Measurements from ENCODE around the gene CHI3L1.

The CHI3L1 gene

DNA sequence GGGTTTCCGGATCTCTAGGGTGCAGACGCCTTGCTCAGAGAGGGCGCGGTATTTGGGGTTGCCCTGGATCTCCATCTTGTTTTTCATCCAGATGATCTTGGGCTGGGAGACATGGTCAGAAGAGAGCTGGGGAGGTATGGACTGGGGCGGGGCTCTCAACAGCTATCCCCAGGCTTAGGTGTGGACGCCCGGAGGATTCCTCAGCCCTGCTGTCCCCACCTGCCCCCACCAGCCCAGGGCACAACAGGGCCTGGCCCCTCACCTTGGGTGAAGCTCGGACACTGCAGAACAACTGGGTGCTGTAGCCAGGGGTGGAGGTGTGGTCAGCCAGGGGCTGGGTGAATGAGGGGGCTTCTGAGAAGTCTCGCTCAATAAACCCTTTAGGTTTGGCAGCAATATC lies 17.5 kb downstream of the CHI3L1 start:
- DNase-seq (ENCODE audit: low spot score), result no peak

DNA sequence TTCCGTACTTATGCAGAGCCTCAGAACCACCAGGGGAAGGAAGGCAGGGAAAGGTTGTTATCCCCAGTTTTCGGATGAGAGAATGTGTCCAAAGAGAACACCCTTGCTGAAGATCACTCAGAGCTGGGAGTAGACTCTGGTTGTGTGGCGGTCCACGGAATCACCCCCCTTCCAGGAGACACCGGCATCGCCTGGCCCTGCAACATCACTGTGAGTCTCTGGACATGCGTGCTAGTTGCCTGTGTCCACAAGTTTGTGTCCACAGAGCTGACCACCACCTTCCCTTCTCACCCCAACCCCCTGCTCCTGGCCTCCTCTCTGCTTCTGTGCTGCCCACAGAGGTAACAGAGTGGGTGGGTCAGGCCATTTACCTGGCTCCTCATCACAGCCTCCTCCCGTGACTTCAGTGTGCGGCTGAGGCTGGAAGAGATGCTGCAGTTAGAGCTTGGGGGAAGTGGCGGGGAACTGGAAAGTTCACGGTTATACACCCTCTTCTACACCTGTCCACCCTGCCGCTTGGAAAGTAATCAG lies 18.2 kb downstream of the CHI3L1 start:
- no peak for DNase-seq (ENCODE audit: low spot score)

DNA sequence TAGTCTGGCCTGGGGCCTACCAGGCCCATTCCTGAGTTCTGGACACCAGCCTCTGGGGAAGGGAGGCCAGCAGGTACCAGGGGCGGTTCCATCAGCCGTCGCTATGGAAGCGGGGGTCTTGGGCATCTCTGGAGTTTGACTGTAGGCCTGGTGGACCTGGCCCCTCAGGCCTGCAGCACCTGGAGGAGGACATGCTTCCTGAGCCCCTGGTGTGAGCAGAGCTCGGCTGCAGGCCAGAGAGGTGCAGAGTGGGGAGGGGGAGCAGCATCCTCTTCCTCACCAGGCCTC lies 18.6 kb downstream of the CHI3L1 start:
- DNase-seq (ENCODE audit: low spot score), result no peak

DNA sequence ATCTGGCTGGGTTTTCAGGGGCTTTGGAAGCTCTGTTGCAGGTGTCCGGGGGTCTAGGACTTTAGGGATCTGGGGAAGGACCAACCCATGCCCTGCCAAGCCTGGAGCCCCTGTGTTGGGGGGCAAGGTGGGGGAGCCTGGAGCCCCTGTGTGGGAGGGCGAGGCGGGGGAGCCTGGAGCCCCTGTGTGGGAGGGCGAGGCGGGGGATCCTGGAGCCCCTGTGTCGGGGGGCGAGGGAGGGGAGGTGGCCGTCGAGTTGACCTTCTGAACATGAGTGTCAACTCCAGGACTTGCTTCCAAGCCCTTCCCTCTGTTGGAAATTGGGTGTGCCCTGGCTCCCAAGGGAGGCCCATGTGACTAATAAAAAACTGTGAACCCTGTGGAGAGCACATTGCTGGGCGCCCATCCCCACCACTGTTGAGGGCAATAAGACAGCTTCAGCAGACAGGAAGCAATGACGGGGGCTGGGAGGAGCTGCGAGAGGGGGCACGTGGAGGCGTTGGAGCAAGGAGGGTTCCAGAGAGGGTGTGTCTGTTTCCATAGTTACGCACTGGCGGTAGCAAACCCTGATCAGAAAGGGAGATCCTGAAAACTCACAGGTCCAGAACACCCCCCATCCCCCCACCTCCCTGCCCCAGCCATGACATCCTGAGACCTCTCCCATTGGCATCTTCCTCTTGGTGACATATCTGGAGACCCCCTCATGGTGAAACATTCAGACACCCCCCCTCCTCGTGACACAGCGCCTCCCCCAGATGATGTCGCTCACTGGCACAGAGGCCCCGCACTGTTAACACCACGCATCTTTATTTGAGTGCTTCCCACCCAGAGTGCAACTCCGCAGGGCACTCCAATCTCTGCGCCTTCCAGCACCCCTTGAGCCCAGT lies 19.2 kb downstream of the CHI3L1 start:
- DNase-seq (ENCODE audit: low spot score), result no peak

DNA sequence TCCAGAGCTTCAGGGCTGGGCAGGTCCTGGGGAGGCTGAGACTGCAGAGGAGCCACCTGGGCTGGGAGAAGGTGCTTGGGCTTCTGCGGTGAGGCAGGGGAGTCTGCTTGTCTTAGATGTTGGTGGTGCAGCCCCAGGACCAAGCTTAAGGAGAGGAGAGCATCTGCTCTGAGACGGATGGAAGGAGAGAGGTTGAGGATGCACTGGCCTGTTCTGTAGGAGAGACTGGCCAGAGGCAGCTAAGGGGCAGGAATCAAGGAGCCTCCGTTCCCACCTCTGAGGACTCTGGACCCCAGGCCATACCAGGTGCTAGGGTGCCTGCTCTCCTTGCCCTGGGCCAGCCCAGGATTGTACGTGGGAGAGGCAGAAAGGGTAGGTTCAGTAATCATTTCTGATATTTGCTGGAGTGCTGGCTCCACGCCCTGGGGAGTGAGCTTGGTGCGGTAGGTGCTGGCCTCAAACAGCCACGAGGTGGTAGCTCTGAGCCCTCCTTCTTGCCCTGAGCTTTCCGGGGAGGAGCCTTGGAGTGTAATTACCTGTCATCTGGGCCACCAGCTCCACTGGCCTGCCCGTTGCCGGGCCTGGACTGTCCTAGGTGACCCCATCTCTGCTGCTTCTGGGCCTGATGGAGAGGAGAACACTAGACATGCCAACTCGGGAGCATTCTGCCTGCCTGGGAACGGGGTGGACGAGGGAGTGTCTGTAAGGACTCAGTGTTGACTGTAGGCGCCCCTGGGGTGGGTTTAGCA lies 20.1 kb downstream of the CHI3L1 start:
- no peak for DNase-seq (ENCODE audit: low spot score)

DNA sequence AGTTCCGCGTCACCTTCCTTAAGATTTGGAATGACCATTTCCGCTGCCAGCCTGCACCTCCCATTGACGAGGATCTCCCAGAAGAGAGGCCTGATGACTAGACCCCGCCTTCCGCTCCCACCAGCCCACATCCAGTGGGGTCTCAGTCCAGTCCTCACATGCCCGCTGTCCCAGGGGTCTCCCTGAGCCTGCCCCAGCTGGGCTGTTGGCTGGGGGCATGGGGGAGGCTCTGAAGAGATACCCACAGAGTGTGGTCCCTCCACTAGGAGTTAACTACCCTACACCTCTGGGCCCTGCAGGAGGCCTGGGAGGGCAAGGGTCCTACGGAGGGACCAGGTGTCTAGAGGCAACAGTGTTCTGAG lies 20.7 kb downstream of the CHI3L1 start:
- no peak for DNase-seq (ENCODE audit: low spot score)

DNA sequence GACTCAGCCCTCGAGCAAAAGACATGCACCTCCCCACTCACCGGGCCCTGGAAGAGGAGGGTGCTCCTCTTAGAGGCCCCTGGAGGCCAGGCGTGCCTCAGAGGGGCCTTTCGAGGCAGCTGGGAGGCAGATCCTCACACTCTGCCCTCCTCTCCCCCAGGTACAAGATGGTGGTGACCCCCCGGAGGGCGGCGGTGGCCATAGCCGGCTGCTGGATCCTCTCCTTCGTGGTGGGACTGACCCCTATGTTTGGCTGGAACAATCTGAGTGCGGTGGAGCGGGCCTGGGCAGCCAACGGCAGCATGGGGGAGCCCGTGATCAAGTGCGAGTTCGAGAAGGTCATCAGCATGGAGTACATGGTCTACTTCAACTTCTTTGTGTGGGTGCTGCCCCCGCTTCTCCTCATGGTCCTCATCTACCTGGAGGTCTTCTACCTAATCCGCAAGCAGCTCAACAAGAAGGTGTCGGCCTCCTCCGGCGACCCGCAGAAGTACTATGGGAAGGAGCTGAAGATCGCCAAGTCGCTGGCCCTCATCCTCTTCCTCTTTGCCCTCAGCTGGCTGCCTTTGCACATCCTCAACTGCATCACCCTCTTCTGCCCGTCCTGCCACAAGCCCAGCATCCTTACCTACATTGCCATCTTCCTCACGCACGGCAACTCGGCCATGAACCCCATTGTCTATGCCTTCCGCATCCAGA lies 21.3 kb downstream of the CHI3L1 start:
- DNase-seq (ENCODE audit: low spot score), result no peak

DNA sequence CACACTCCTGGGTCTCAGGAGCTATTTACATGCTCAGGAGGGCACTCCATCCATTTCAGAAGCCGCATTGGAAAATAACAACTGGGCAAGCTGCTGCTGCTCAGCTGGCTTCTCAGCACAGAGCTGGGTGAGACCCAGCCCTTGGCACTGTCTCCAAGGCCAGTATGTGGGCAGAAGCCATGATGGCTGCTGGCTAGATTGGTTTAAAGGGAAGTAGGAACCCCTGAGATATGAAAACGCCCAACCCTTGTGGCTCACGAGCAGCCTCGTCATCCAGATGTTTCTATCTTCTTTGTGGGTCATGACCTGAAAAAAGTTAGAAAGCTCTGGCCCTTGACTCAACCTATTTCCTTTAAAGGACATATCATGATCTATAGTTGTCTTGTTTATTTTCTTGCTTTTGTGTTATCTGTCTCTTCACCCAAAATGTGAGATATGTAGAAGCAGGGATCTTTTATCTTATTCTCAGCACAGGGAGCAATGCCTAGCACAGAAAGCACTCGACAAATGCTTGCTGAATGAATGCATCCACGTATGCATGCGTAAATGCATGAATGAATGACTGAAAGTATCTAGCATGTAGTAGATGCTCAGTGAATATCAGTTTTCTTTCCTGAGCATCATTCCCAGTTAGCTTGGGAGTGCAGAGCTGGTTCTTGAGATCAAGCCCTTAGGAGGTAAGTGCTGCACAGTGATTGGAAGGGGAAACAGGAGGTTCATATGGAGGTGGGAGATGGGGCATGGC lies 22.4 kb downstream of the CHI3L1 start:
- peak; percentile 58 for DNase-seq (ENCODE audit: low spot score)

DNA sequence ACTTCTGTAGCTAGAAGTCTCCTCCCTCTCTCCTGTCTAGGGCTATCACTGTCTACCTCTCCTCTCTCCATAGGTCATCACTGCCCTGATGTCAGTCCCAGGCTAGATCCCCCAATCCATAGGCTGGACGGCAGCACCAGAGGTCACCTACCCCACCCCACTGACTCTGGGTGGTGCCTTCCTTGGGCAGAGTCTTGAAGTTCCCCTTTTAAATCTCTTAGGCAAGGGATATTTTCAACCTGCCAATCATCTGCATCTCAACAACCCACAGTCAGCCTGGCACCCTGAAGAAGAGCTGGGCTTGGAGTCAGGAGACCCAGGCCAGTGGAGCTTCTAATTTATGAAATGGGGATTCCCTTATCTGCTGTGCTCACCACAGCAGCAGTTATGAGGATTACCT lies 24.1 kb downstream of the CHI3L1 start:
- no peak for DNase-seq (ENCODE audit: low spot score)

DNA sequence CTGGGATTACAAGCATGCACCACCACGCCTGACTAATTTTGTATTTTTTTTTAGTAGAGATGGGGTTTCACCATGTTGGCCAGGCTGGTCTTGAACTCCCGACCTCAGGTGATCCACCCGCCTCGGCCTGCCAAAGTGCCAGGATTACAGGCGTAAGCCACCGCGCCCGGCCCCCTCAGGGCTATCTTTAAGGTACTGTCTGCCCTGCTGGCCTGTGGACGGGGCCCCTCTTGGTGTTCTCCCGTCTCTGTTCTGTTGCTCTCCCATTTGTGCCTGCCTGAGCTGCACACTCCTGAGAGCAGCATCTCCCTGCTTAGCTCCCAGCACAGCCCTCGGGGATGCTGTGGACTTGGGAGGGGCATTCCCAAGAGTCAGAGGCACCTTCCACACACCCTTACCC lies 24.8 kb downstream of the CHI3L1 start:
- no peak for DNase-seq (ENCODE audit: low spot score)

DNA sequence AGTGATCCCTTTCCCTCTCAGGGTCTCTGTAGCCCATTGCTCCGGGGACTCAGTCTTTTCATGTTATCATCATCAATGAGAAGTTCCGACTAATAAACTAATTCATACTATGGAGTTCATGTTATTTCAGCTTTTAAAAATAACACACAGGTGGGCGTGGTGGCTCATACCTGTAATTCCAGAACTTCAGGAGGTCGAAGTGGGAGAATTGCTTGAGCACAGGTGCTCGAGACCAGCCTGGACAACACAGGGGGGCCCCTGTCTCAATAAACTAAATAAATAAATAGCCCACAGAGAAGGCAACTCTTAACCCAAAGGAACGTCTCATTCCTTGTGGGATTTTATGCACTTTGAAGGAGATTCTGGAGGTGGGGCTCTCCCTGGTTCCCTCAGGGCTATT lies 25.3 kb downstream of the CHI3L1 start:
- DNase-seq (ENCODE audit: low spot score), result no peak

DNA sequence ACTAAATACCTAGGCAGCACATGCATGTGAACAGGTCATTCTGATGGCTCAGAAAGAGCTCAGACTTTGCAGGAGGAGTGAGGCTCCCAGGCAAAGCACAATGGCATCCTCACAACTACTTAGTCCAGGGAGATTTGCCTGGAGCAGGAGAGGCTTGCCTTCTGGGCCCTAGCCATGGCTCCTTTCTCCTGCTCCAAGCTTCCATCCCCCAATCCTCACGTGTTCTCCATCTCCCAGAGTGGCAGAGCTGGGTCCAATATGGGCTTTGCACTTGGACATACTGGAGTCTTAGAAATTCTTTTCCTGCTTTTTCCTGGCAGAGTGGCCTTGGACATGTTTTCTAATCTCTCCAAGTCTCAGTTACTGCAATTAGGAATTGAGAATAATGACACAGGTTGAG lies 26.7 kb downstream of the CHI3L1 start:
- DNase-seq (ENCODE audit: low spot score), result no peak

DNA sequence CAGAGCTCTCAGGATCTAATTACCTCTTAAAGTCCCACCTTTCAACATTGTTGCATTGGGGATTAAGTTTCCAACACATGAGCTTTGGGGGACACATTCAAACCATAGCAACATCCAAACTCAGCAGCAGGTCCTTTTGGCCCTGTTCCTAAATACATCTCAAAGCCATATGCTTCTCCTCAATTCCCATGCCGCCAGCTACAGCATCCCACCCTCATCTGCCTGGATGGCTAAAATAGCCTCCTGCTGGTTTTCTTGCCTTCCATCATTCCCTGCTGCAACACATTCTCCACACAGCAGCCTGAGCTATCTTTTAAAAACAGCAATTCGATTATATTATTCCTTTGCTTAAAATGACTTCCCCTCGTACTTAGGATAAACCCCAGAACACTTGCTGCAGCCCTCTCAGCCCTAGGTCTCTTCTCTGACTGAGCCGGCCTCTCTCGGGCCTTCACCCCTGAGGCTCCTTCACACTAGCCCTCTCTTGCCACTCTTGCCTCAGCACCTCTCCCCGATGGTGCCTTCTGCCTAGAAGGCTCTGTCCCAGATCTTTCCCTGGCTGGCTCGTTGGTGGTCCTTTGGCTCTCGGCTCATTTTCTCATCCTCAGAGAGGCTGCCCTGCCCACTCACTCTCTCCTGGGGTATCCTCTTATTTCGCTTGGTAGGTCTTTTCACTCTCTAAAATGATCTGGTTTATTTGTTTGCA lies 27.4 kb downstream of the CHI3L1 start:
- DNase-seq (ENCODE audit: low spot score), result no peak

DNA sequence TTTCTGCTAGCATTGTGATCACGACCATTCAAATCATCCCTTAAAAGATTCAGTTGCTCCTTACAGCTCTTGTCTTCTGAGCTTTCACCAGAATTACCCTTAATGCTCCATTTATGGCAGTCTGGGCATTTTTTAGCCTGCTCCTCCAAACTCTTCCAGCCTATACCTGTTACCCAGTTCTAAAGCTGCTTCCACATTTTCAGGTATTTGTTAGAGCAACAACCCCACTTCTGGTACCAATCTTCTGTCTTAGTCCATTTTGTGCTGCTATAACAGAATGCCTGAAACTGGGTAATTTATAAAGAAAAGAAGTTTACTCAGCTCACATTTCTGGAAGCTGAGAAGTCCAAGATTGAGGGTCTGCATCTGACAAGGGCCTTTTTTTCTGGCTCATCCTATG lies 28.1 kb downstream of the CHI3L1 start:
- DNase-seq (ENCODE audit: low spot score), result no peak

DNA sequence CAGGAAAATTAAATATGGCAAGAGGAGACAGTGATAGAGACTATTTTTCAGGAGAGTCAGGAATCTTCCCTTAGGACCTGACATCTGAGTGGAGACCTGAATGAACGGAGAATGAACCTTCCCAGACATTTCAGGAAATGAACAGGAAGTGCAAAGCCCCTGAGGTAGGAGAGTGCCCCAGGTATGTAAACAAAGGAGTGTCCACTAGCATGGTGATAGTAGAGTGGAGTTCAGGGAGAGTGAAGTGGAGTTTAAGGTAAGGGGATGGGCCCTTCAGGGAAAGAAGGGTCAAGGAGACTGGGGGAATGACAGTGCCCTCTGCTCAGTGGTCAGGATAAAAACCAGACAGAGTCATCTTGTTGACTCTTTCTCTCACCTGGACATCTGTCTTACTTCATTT lies 30.2 kb downstream of the CHI3L1 start:
- DNase-seq (ENCODE audit: low spot score), result no peak

DNA sequence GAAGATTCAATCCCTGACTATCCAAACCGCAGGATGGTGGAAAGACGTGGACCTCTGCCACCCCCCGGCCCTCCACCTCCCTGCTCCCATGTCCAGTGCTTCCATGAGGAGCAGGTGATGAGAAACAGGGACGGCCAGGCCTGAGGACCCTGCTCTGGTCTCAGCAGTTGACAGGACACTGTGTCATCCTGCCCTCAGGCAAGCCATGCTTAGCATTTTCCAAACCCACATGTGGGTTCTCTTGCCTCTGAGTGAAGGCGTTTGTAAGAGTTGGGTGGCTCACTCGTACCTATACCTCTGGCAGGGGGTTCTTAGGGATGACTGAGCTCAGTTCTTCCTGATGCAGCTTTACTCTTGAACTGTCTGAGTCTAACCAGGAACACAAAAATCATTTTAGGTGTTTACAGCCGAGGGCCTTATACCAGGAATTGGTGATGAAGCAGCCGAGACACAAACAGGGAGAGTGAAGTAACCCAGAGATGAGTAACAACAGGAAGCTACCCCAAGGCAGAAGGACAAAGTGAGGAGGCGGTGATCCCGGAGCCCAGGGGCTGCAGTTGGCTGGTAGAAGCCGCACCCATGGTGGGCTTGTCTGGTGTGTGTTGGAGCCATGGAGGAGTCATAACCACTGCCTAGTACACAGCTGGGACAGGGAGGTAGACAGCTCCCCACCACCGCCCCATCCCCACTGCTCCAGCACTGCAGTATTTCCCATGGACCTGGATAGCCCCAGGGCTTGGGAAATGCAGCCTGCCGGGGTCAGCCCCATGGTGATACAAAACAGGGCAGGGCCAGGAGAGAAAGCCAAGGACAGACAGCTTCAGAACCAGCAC lies 32.3 kb downstream of the CHI3L1 start:
- no peak for DNase-seq (ENCODE audit: low spot score)

DNA sequence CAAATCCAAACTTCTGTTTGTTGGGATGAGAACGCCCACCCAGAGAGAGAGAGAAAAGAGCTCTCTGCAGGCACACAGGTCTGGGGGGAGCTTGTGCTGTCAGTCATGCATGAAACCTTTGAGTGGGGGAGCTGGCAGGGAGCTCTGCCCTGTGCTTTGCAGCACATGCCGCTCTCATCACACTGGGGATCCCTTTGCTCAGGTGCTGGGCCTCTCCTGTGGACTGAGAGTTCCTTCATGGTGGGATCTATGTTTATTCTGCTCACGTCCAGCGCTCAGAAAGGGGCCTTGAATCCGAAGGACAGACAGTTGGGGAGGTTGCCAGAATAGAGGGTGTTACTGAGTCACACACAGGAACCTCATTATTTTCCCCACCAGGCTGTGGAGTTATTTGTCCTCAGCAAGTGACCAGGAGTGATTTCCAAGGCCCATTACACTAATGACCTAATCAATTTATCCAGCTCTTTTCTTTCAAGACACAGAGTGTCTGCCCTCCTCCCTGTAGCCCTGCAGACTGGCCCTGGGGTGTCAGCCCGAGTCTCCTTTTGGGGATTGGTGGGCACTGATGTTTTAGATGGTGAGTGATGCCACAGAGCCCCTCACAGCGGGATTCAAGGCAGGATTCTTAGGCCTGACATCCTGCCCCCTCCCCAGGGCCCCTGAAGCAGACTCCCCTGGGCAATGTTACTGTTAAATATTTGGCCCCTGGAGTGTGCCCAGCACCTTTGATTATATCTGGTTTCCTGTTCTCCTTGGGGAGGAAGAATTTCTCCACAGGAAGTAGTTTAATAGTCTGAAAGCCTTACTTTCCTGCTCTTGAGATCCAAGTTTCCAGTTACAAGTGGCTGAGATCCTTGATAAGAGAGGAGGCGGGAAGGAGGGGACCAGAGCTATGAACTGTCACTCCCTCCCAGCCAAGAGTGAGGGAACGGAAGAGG lies 33.2 kb downstream of the CHI3L1 start:
- peak; percentile 85 for DNase-seq (ENCODE audit: low spot score)

DNA sequence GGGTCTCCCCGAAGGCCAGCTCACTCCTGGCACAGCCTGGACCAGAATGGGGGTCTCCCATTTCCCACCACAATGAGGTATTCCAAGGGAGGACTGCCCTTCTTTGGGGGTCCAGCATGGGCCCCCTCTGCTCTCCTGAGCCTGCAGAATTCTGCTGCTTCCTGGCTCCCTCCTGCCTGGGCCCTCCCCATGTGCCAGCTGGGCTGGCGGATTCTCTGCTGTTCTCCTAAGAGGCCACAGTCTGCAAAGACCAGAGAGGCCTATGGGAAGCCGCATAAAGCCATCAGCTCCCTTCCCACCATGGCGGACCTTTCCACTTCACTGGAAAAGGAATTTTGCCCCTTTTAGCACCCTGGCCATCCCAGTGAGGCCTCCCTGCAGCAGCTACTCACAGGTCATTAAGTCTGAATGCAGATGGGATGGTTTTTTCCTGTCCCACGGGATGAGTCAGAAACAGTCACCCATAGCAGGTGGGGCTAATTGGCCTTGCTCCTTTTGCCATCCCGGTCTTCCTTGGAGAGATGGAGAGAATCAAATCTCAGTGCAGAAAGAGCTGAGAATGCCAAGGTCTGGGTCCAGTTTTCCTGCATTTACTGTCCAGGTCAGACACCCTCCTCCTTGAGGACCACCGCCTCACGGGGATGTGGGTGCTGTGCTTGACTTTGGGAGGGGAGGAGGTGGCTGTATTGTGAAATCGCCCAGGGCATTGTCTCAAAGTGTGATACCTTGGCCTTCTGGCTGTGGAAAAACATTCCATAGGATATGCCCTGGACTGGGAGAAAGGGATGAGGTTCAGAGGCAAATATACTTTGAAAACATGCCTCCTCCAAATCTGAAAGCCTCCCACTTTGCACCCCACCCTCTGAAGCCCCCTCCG lies 34.1 kb downstream of the CHI3L1 start:
- no peak for DNase-seq (ENCODE audit: low spot score)

Data from pons (tissue), 1 donor.